ENCODE results near the gene OPTN. TPM values are rescaled to one million over a fixed set of nuclear protein-coding genes. Genes with fewer than 3 reads are reported as not detected.

Gene OPTN
- total and polyA plus RNA-seq, 10 of the 15 experiments (the other 5 are each of a cell fraction or from before 2014, with no cell fraction given) = 15.2 to 42.4 (median 25.5) TPM

GRCh38 chr10:13160934-13161856, 61.2 kb downstream of the OPTN start, which contains the start of gene MCM10 (continued):
- TF ChIP-seq EP300 (IDR thresholded peaks at IDR 0.05; ENCODE audit: borderline replicate concordance in 1 of 2, control insufficient read depth in 1 of 2, low read depth in 2 of 2, low read length in 2 of 2) = no peak
- peak; percentile 13; the same call in 1 of the 2 replicates for TF ChIP-seq NR2F1 (conservative IDR thresholded peaks at IDR 0.05)
- TF ChIP-seq, protein P1, sequence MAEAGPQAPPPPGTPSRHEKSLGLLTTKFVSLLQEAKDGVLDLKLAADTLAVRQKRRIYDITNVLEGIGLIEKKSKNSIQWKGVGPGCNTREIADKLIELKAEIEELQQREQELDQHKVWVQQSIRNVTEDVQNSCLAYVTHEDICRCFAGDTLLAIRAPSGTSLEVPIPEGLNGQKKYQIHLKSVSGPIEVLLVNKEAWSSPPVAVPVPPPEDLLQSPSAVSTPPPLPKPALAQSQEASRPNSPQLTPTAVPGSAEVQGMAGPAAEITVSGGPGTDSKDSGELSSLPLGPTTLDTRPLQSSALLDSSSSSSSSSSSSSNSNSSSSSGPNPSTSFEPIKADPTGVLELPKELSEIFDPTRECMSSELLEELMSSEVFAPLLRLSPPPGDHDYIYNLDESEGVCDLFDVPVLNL (IDR thresholded peaks at IDR 0.05; ENCODE audit: low read depth, low read length) = peak; percentile 91
- TF ChIP-seq SMC3 (IDR thresholded peaks at IDR 0.05; ENCODE audit: borderline replicate concordance, low read length) = peak; percentile 66; the same call in 1 of the 2 replicates
- no peak for TF ChIP-seq NFYA (IDR thresholded peaks at IDR 0.05; ENCODE audit: borderline replicate concordance, low read depth, low read length)
- 0 out of 2 replicates have a peak, but pooled peaks have one; percentile 60 for TF ChIP-seq ESRRA (IDR thresholded peaks at IDR 0.05; ENCODE audit: low read length)
- TF ChIP-seq FOXM1 (IDR thresholded peaks at IDR 0.05; ENCODE audit: low read depth, low read length) = peak; percentile 12; the same call in 1 of the 2 replicates
- peak; percentile 32; the same call in 1 of the 2 replicates for TF ChIP-seq MLLT1 (IDR thresholded peaks at IDR 0.05)
- peak; percentile 48 for TF ChIP-seq RUNX3 (IDR thresholded peaks at IDR 0.05; ENCODE audit: low read length)
- TF ChIP-seq NFYB (IDR thresholded peaks at IDR 0.05; ENCODE audit: insufficient read depth, low read depth, low read length) = peak; percentile 93
- peak; percentile 95 for TF ChIP-seq HDAC2 (IDR thresholded peaks at IDR 0.05)
- peak; percentile 93 for TF ChIP-seq ZNF24 (IDR thresholded peaks at IDR 0.05)
- TF ChIP-seq, protein P2, sequence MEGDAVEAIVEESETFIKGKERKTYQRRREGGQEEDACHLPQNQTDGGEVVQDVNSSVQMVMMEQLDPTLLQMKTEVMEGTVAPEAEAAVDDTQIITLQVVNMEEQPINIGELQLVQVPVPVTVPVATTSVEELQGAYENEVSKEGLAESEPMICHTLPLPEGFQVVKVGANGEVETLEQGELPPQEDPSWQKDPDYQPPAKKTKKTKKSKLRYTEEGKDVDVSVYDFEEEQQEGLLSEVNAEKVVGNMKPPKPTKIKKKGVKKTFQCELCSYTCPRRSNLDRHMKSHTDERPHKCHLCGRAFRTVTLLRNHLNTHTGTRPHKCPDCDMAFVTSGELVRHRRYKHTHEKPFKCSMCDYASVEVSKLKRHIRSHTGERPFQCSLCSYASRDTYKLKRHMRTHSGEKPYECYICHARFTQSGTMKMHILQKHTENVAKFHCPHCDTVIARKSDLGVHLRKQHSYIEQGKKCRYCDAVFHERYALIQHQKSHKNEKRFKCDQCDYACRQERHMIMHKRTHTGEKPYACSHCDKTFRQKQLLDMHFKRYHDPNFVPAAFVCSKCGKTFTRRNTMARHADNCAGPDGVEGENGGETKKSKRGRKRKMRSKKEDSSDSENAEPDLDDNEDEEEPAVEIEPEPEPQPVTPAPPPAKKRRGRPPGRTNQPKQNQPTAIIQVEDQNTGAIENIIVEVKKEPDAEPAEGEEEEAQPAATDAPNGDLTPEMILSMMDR (IDR thresholded peaks at IDR 0.05 in 2 of 3, conservative IDR thresholded peaks at IDR 0.05 in 1 of 3; ENCODE audit: control insufficient read depth in 2 of 3, extremely low read depth in 1 of 3, insufficient read depth in 1 of 3, low read depth in 3 of 3, low read length in 3 of 3) = peak; percentile 73 to 93 (median 79)
- TF ChIP-seq CREM (IDR thresholded peaks at IDR 0.05; ENCODE audit: low read depth) = peak; percentile 97
- peak; percentile 100 for TF ChIP-seq YY1 (IDR thresholded peaks at IDR 0.05; ENCODE audit: low read depth, low read length)
- peak; percentile 84 for TF ChIP-seq GABPA (IDR thresholded peaks at IDR 0.05; ENCODE audit: low read depth)
- peak; percentile 82 for TF ChIP-seq NBN (IDR thresholded peaks at IDR 0.05)
- no peak for TF ChIP-seq CHD1 (IDR thresholded peaks at IDR 0.05; ENCODE audit: low read depth, low read length)
- TF ChIP-seq ZNF622 (IDR thresholded peaks at IDR 0.05) = no peak
- TF ChIP-seq RFX5 (IDR thresholded peaks at IDR 0.05; ENCODE audit: low read depth, low read length) = peak; percentile 79
- TF ChIP-seq TCF12 (IDR thresholded peaks at IDR 0.05; ENCODE audit: low read depth, low read length) = no peak
- TF ChIP-seq ATF7 (IDR thresholded peaks at IDR 0.05; ENCODE audit: low read depth) = peak; percentile 95
- TF ChIP-seq EGR1 (IDR thresholded peaks at IDR 0.05; ENCODE audit: borderline replicate concordance in 1 of 2, low read depth in 2 of 2, low read length in 2 of 2) = peak in 1 of 2 experiments; percentile 59; a peak in 1 of 3 replicates
- peak; percentile 98 for TF ChIP-seq CREB1 (IDR thresholded peaks at IDR 0.05; ENCODE audit: low read depth)
- peak; percentile 88 for TF ChIP-seq CHD2 (IDR thresholded peaks at IDR 0.05; ENCODE audit: borderline replicate concordance, low read depth, low read length)
